ENCODE results near the gene NMRK2.

DNA sequence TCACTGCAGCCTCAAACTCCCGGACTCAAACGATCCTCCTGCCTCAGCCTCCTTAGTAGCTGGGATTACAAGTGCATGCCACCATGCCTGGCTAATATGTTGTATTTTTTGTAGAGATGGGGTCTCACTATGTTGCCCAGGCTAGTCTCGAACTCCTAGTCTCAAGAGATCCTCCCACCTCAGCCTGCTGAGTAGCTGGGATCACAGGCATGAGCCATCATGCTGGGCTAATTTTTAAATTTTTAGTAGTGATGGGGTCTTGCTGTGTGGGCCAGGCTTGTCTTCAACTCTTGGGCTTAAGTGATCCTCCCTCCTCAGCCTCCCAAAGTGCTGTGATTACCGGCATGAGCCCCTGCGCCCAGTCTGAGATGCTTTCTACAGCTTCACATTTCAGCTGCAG is 37.1 kb upstream of the NMRK2 start:
- TF ChIP-seq CTCF (IDR thresholded peaks at IDR 0.05): no peak
- no peak for TF ChIP-seq EZH2 (IDR thresholded peaks at IDR 0.05; ENCODE audit: borderline replicate concordance, insufficient read depth, low read depth, low read length, poor library complexity, severe bottlenecking)
